Heart right ventricle (tissue), 16 donors: Measurements from ENCODE around the gene TCF7L2. TPM values are rescaled to one million over a fixed set of nuclear protein-coding genes. Genes with fewer than 3 reads are reported as not detected.

Experiments used
- ATAC-seq, 8 donors: fragments of 200-7000 bp; cut with Tn5 transposase; one replicate each; pipeline ENCODE4 v1.9.1; 2020; ENCODE audit warnings: mild to moderate bottlenecking in 8 of 8, moderate library complexity in 8 of 8, moderate number of reproducible peaks in 1 of 8
- DNase-seq, 2 donors: peaks; one replicate each; pipeline ENCODE4 v3.0.0-alpha.2; 2020
- H3K27ac ChIP-seq, 10 donors: fragments of 200-600 bp; sonication (generic) in 2 of 10; one replicate each; pipeline versions ENCODE4 v1.5.0 to v1.8.0; 2020 to 2022; ENCODE audit warnings: mild to moderate bottlenecking in 3 of 10
- H3K27me3 ChIP-seq, 7 donors: fragments of 200-600 bp; one replicate each; pipeline ENCODE4 v1.8.0; 2021 to 2022; ENCODE audit warnings: mild to moderate bottlenecking in 2 of 7
- H3K36me3 ChIP-seq, 9 donors: fragments of 200-600 bp; sonication (generic) in 1 of 9; one replicate each; pipeline versions ENCODE4 v1.5.0 to v1.8.0; 2020 to 2022; ENCODE audit warnings: mild to moderate bottlenecking in 2 of 9
- H3K4me1 ChIP-seq, 9 donors: fragments of 200-600 bp; sonication (generic) in 1 of 9; one replicate each; pipeline versions ENCODE4 v1.5.0 to v1.8.0; 2020 to 2022; ENCODE audit warnings: mild to moderate bottlenecking in 4 of 9
- H3K4me3 ChIP-seq, 10 donors: fragments of 200-600 bp; sonication (generic) in 2 of 10; one replicate each; pipeline versions ENCODE4 v1.5.0 to v1.8.0; 2020 to 2022; ENCODE audit warnings: mild to moderate bottlenecking in 7 of 10, moderate library complexity in 2 of 10
- H3K9me3 ChIP-seq, 11 donors: fragments of 200-600 bp in 10 of 11; sonication (generic) in 2 of 11; one replicate each; pipeline versions ENCODE4 v1.5.0 to v1.8.0; 2013 to 2022; ENCODE audit warnings: mild to moderate bottlenecking in 2 of 11, control low read depth in 1 of 11, moderate library complexity in 1 of 11
- WGBS, 2 donors: extraction: QIAGEN DNeasy Blood & Tissue Kit; methylation state at CpG; one replicate each; pipeline ENCODE4 v1.1.7; 2013; ENCODE audit warnings: inconsistent platforms in 1 of 2; 5-methylcytosine and 5-hydroxymethylcytosine counted together
- intact Hi-C, 10 donors: fragments of 100-400 bp; cut with DNase I; formaldehyde crosslinking; loops; one replicate each; pipeline versions ENCODE4 v1.11.1 to v1.14.2; 2022
- polyA plus RNA-seq, 2 donors: library from polyadenylated mRNA; stranded (reverse); fragments of 200-250 nt; gene quantifications; one replicate each; pipeline ENCODE4 v1.2.3, GENCODE V29; 2013
- total RNA-seq, 10 donors: library from RNA; stranded (reverse); fragmentation: NEBNext Ultra II Directional in 3 of 10; extraction: Animal tissue kit (Norgen Biotek cat#: 25700) in 3 of 10; gene quantifications; one replicate each; pipeline versions ENCODE4 v1.2.1 to v1.2.4, GENCODE V29; 2021 to 2023
- TF ChIP-seq, protein P1 (sequence below), 9 donors: fragments of 200-600 bp; sonication (generic) in 2 of 9; IDR thresholded peaks; one replicate each; pipeline versions ENCODE4 v1.5.0 to v1.8.0; 2021 to 2022; ENCODE audit warnings: antibody characterized with exemption in 9 of 9, mild to moderate bottlenecking in 5 of 9, moderate library complexity in 1 of 9
- donor health status: Arrhythmogenic right ventricular cardiomyopathy.
- donor health status: ischemic (EF 13 %, LVEDD 7.1; RV severe dilation, severe dysfunction).
- donor health status: healthy with polysubstance abuse.
- donor health status: DM: no; HTN: yes; CAD: no.
- donor health status: DM: no; HTN: no; CAD: no.
- donor health status: ischemic (EF 25% LVEDD 6.9; RV normal size, moderate dysfunction).
- donor health status: ischemic (EF 25% LVEDD 5.7; RV mildly dilated, moderate dysfunction).
- donor health status: healthy.
- donor health status: DM: yes; HTN: yes; CAD: no.
- donor health status: Ischemic cardiomyopathy.
- donor health status: ischemic (EF 35%, LVEDD 5.7; RV mildly dilated, moderate dysfunction).
- donor health status: nonischemic (EF 11% LVEDD 7.7; RV severe dilation, severe dysfunction).
- donor health status: DM: yes; HTN: yes; CAD: no.
- donor health status: PGD.
- donor health status: ischemic (EF 29% LVEDD 5.4; RV normal size, mild dysfunction).
- donor health status: nonischemic (EF 23%, LVEDD 6.1; RV moderate dilation, normal function).

TCF7L2 gene
- total and polyA plus RNA-seq, 12 donors: 3.6 to 15.8 (median 11.8) TPM

GRCh38 chr10:112918771-112919170 lies 31.3 kb upstream of the TCF7L2 start:
- intact Hi-C loops: no loop called here
- Histone ChIP-seq H3K9me3 (no peaks in the 10 kb centered on the region), H3K4me3 (no peak overlapping the region), H3K27ac (no peak overlapping the region), H3K36me3 (no peaks in the 10 kb centered on the region), H3K4me1 (no peaks in the 10 kb centered on the region), H3K27me3 (no peaks in the 10 kb centered on the region)
- no peak for ATAC-seq
- DNase-seq: no peak
- WGBS, 2 donors: 43 to 59% methylated on average over 1 of the region's 1 CpG
- TF ChIP-seq, protein P1, sequence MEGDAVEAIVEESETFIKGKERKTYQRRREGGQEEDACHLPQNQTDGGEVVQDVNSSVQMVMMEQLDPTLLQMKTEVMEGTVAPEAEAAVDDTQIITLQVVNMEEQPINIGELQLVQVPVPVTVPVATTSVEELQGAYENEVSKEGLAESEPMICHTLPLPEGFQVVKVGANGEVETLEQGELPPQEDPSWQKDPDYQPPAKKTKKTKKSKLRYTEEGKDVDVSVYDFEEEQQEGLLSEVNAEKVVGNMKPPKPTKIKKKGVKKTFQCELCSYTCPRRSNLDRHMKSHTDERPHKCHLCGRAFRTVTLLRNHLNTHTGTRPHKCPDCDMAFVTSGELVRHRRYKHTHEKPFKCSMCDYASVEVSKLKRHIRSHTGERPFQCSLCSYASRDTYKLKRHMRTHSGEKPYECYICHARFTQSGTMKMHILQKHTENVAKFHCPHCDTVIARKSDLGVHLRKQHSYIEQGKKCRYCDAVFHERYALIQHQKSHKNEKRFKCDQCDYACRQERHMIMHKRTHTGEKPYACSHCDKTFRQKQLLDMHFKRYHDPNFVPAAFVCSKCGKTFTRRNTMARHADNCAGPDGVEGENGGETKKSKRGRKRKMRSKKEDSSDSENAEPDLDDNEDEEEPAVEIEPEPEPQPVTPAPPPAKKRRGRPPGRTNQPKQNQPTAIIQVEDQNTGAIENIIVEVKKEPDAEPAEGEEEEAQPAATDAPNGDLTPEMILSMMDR (IDR thresholded peaks at IDR 0.05): no peak

GRCh38 chr10:112919721-112920120 lies 30.3 kb upstream of the TCF7L2 start:
- Histone ChIP-seq H3K4me1 (no peaks in the 10 kb centered on the region), H3K27me3 (no peaks in the 10 kb centered on the region), H3K36me3 (no peaks in the 10 kb centered on the region), H3K27ac (no peak overlapping the region), H3K9me3 (no peaks in the 10 kb centered on the region), H3K4me3 (no peak overlapping the region)
- DNase-seq (no peak), ATAC-seq (no peak)
- TF ChIP-seq, protein P1 (IDR thresholded peaks at IDR 0.05): no peak
- intact Hi-C loops: no loop called here
- WGBS, 2 donors: 82 to 87% methylated on average over 7 of the region's 7 CpGs

DNA sequence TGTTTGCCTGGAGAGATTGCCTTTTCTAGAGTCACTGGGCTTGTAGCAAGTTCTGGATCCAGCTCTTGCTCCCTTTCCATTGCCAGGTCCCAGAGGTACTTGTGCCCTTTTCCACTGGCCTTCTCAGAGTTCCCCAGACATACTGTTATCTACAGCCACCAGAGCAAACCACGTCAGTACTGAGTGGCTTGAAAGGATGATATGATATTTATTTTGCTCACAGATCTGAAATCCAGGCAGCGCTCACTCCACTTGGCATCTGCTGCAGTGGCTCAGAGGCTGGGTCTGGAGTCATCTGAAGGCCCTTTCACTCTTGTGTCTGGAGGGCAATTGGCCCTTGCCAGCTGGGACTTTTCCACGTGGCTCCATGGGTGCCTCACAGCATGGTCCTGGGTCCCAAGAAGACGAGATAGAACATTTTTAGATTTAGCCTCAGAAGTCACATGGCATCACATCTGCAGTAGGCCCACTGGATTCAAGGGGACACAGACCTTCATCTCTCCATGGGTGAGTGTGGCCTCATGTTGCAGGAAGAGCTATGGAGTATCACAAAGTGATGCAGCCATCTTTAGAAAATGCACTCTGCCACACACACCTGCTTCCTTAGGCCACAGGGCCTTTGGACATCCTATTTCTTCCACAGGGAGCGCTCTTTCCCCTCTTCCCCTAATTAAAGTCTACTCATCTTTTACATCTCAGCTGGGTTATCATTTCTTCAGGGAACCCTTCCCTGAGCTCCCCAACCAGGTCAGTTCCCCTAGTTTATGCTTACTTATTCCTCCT lies 22.9 kb upstream of the TCF7L2 start:
- ATAC-seq (peak in 4 of 8 donors; percentile 18 to 88 (median 76)), DNase-seq (no peak)
- no peaks in the 10 kb centered on the region for H3K27me3 ChIP-seq
- no peak overlapping the region for H3K27ac ChIP-seq
- H3K4me3 ChIP-seq: no peak overlapping the region
- 76 to 84% methylated on average over 5 of the region's 5 CpGs for WGBS, 2 donors
- TF ChIP-seq, protein P1 (IDR thresholded peaks at IDR 0.05): no peak
- no peaks in the 10 kb centered on the region for H3K4me1 ChIP-seq
- H3K36me3 ChIP-seq: no peaks in the 10 kb centered on the region
- H3K9me3 ChIP-seq: peaks cover 0 to 29% (median 15%) of the 10 kb centered on the region in 11 donors
- intact Hi-C loops: no loop called here

GRCh38 chr10:112927980-112928379 lies 22.1 kb upstream of the TCF7L2 start:
- H3K9me3 ChIP-seq: peaks cover 0 to 29% (median 15%) of the 10 kb centered on the region in 11 donors
- no peak for ATAC-seq
- H3K4me3 ChIP-seq: no peak overlapping the region
- H3K27me3 ChIP-seq: no peaks in the 10 kb centered on the region
- intact Hi-C loops: no loop called here
- H3K36me3 ChIP-seq: no peaks in the 10 kb centered on the region
- TF ChIP-seq, protein P1 (IDR thresholded peaks at IDR 0.05): no peak
- no peak overlapping the region for H3K27ac ChIP-seq
- 85 to 86% methylated on average over 2 of the region's 2 CpGs for WGBS, 2 donors
- no peak for DNase-seq
- H3K4me1 ChIP-seq: no peaks in the 10 kb centered on the region
